HFFc6 (cell line): Measurements from ENCODE around the gene P2RX6. TPM values are rescaled to one million over a fixed set of nuclear protein-coding genes. Genes with fewer than 3 reads are reported as not detected.

Source experiments
- DNase-seq: peaks from one replicate; pipeline ENCODE4 v3.0.0-alpha.2; 2018
- H3K27ac Mint-ChIP-seq: 2 replicates; pipeline ENCODE4 v1.8.0; 2020; ENCODE audit warnings: mild to moderate bottlenecking, mixed read lengths
- H3K27me3 Mint-ChIP-seq: 2 replicates; pipeline ENCODE4 v1.8.0; 2021; ENCODE audit warnings: mild to moderate bottlenecking, moderate library complexity, mixed read lengths; ENCODE audit not compliant: insufficient read depth
- H3K36me3 Mint-ChIP-seq: 2 replicates; pipeline ENCODE4 v1.8.0; 2021; ENCODE audit warnings: low read depth, mixed read lengths
- H3K4me1 Mint-ChIP-seq: 2 replicates; pipeline ENCODE4 v1.8.0; 2020; ENCODE audit warnings: low read depth, mixed read lengths
- H3K4me3 Mint-ChIP-seq: 2 replicates; pipeline ENCODE4 v1.8.0; 2020; ENCODE audit warnings: mild to moderate bottlenecking, moderate library complexity, mixed read lengths
- H3K9me3 Mint-ChIP-seq: 2 replicates; pipeline ENCODE4 v1.8.0; 2020; ENCODE audit warnings: mild to moderate bottlenecking, mixed read lengths
- total RNA-seq, 6 experiments: library from RNA; stranded (reverse); fragmentation: NEBNext Ultra II Directional; extraction: Animal tissue kit (Norgen Biotek cat#: 25700); gene quantifications; 2 replicates in 1 of 6; 3 replicates in 5 of 6; pipeline ENCODE4 v1.2.3, GENCODE V29; 2021
- TF ChIP-seq, protein P1 (sequence below): fragments of 200-600 bp; sonication (generic); IDR thresholded peaks from 2 replicates; pipeline ENCODE4 v1.5.0; 2021; ENCODE audit warnings: antibody characterized with exemption, mild to moderate bottlenecking

P2RX6 gene
- total RNA-seq, 6 experiments from 2014 or later: 1.6 to 4.0 (median 1.9) TPM

- Mint-ChIP-seq H3K4me1 (peaks cover 28% of the 10 kb centered on the region), H3K4me3 (no peak overlapping the region), H3K27me3 (peaks cover 7% of the 10 kb centered on the region), H3K27ac (0 out of 2 replicates have a peak overlapping the region, but pooled peaks have one; percentile 7), H3K36me3 (no peaks in the 10 kb centered on the region), H3K9me3 (no peaks in the 10 kb centered on the region)
- TF ChIP-seq, protein P1, sequence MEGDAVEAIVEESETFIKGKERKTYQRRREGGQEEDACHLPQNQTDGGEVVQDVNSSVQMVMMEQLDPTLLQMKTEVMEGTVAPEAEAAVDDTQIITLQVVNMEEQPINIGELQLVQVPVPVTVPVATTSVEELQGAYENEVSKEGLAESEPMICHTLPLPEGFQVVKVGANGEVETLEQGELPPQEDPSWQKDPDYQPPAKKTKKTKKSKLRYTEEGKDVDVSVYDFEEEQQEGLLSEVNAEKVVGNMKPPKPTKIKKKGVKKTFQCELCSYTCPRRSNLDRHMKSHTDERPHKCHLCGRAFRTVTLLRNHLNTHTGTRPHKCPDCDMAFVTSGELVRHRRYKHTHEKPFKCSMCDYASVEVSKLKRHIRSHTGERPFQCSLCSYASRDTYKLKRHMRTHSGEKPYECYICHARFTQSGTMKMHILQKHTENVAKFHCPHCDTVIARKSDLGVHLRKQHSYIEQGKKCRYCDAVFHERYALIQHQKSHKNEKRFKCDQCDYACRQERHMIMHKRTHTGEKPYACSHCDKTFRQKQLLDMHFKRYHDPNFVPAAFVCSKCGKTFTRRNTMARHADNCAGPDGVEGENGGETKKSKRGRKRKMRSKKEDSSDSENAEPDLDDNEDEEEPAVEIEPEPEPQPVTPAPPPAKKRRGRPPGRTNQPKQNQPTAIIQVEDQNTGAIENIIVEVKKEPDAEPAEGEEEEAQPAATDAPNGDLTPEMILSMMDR: no peak
- no peak for DNase-seq
Observed at GRCh38 chr22:21016644-21017420, 1.9 kb downstream of the P2RX6 start.

- H3K36me3 Mint-ChIP-seq: no peaks in the 10 kb centered on the region
- no peak overlapping the region for H3K4me3 Mint-ChIP-seq
- TF ChIP-seq, protein P1: no peak
- no peak for DNase-seq
- H3K4me1 Mint-ChIP-seq: peaks cover 26% of the 10 kb centered on the region
- no peaks in the 10 kb centered on the region for H3K9me3 Mint-ChIP-seq
- peaks cover 7% of the 10 kb centered on the region for H3K27me3 Mint-ChIP-seq
- no peak overlapping the region for H3K27ac Mint-ChIP-seq
Observed at GRCh38 chr22:21018314-21018713, 3.3 kb downstream of the P2RX6 start.

DNA sequence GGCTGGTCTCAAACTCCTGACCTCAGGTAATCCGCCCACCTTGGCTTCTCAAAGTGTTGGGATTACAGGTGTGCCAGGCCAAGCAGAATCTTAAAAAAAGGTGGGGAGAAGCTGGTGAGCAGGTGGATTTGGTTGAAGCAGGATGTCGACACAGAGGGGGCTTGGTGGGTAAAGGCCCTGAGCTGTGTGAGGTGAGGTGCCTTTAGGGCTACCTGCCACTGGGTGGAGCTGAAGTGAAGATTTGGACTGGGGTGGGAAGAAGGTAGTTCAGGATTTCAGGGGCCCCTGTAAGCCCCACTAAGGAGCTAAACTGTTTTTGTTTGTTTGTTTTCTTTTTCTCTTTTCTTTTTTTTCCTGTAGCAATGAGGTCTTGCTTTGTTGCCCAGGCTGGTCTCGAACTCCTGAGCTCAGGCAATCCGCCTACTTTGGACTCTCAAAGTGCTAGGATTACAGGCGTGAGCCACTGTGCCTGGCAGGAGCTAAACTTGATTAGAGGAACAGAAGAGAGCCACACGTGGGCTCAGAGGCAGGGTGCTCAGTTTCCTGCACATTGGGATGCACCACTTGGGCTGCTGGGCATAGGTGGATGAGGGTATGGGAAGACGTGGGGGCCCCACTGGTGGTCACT, 6.0 kb downstream of the P2RX6 start:
- Mint-ChIP-seq H3K27ac (no peak overlapping the region), H3K36me3 (no peaks in the 10 kb centered on the region)
- DNase-seq: no peak

GRCh38 chr22:21022507-21022906, 7.5 kb downstream of the P2RX6 start:
- no peak overlapping the region for H3K27ac Mint-ChIP-seq

More for the DNA sequence above, 6.0 kb downstream of the P2RX6 start:
- peaks cover 7% of the 10 kb centered on the region for H3K27me3 Mint-ChIP-seq
- TF ChIP-seq, protein P1: peak; percentile 71
- H3K4me1 Mint-ChIP-seq: no peaks in the 10 kb centered on the region; the same call in 1 of the 2 replicates
- no peaks in the 10 kb centered on the region for H3K9me3 Mint-ChIP-seq
- H3K4me3 Mint-ChIP-seq: no peak overlapping the region

DNA sequence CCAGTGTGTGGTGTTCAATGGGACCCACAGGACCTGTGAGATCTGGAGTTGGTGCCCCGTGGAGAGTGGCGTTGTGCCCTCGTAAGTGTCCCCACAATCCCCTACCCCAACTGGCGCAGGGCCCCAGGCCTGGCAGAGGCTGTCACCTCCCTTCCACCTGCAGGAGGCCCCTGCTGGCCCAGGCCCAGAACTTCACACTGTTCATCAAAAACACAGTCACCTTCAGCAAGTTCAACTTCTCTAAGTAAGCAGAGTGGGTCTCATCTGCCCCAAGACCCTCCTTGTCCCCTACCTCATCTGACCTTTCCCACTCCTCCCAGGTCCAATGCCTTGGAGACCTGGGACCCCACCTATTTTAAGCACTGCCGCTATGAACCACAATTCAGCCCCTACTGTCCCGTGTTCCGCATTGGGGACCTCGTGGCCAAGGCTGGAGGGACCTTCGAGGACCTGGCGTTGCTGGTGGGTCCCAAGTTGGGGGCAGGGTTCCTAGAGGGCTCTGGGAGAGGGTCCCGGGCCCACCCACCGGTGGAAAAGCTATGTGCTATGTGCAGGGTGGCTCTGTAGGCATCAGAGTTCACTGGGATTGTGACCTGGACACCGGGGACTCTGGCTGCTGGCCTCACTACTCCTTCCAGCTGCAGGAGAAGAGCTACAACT, 8.1 kb downstream of the P2RX6 start:
- no peaks in the 10 kb centered on the region for H3K9me3 Mint-ChIP-seq
- no peak for DNase-seq
- no peak overlapping the region for H3K4me3 Mint-ChIP-seq
- H3K27me3 Mint-ChIP-seq: peaks cover 7% of the 10 kb centered on the region
- peaks cover 12% of the 10 kb centered on the region for H3K4me1 Mint-ChIP-seq
- H3K36me3 Mint-ChIP-seq: no peaks in the 10 kb centered on the region
- no peak overlapping the region for H3K27ac Mint-ChIP-seq
- TF ChIP-seq, protein P1: peak; percentile 37; the same call in 1 of the 2 replicates

More at GRCh38 chr22:21022507-21022906, 7.5 kb downstream of the P2RX6 start:
- Mint-ChIP-seq H3K9me3 (no peaks in the 10 kb centered on the region), H3K27me3 (peaks cover 7% of the 10 kb centered on the region), H3K4me1 (peaks cover 9% of the 10 kb centered on the region), H3K36me3 (no peaks in the 10 kb centered on the region), H3K4me3 (no peak overlapping the region)
- no peak for DNase-seq
- TF ChIP-seq, protein P1: no peak
